Esophagus squamous epithelium (tissue), 4 donors: ENCODE measurements around the gene GPR62.

ENCODE experiments used
- POLR2A ChIP-seq, 4 donors: fragments of 450-650 bp; IDR thresholded peaks; one replicate each; pipeline ENCODE4 v1.6.1; 2017; ENCODE audit warnings: antibody characterized with exemption in 4 of 4, mild to moderate bottlenecking in 4 of 4, moderate library complexity in 3 of 4
- TF ChIP-seq, protein P1 (sequence below), 6 experiments: fragments of 450-650 bp in 4 of 6; fragments of 200-600 bp in 2 of 6; sonication (generic) in 2 of 6; IDR thresholded peaks; one replicate each; pipeline ENCODE4 v1.5.1; 2016 to 2019; ENCODE audit warnings: antibody characterized with exemption in 6 of 6, mild to moderate bottlenecking in 4 of 6, moderate library complexity in 4 of 6

DNA sequence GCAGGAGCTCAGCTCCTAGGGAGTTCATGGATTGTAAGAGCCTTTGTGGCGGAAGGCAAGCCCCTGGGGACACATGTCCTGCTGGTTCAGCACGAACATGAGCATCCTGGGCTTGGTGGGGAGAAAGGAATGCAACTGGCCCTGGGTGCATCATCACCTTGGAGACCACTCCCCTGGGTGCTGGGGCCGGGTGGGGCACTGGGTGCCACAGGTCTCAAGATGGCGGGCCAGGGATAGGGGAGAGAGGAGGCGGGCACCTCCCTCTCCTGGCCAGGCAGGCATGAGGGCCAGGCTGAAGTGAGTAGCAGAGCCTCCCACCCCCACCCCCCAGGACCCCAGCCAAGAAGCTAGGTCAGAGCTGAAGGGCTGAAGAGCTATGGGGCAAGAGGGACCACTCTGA lies 11.3 kb downstream of the GPR62 start:
- TF ChIP-seq POLR2A (IDR thresholded peaks at IDR 0.05), result no peak
- TF ChIP-seq, protein P1, sequence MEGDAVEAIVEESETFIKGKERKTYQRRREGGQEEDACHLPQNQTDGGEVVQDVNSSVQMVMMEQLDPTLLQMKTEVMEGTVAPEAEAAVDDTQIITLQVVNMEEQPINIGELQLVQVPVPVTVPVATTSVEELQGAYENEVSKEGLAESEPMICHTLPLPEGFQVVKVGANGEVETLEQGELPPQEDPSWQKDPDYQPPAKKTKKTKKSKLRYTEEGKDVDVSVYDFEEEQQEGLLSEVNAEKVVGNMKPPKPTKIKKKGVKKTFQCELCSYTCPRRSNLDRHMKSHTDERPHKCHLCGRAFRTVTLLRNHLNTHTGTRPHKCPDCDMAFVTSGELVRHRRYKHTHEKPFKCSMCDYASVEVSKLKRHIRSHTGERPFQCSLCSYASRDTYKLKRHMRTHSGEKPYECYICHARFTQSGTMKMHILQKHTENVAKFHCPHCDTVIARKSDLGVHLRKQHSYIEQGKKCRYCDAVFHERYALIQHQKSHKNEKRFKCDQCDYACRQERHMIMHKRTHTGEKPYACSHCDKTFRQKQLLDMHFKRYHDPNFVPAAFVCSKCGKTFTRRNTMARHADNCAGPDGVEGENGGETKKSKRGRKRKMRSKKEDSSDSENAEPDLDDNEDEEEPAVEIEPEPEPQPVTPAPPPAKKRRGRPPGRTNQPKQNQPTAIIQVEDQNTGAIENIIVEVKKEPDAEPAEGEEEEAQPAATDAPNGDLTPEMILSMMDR (IDR thresholded peaks at IDR 0.05), result no peak
